RCC 7860 (cell line): Measurements from ENCODE around the gene RD3L.
"Not testable (repeated sequence)": the region's sequence is repeated elsewhere in the genome, so short reads cannot be mapped to it uniquely, and the experiment has no call there.

ENCODE experiments used
- DNase-seq: peaks from one replicate; pipeline ENCODE4 v3.0.0-alpha.2; 2015; ENCODE audit warnings: low spot score
- FAIRE-seq: peaks from 2 replicates; lab custom pipeline; 2012; peaks lifted over from hg19 to GRCh38; lab: Jason Lieb, UNC

Gene RD3L

DNA sequence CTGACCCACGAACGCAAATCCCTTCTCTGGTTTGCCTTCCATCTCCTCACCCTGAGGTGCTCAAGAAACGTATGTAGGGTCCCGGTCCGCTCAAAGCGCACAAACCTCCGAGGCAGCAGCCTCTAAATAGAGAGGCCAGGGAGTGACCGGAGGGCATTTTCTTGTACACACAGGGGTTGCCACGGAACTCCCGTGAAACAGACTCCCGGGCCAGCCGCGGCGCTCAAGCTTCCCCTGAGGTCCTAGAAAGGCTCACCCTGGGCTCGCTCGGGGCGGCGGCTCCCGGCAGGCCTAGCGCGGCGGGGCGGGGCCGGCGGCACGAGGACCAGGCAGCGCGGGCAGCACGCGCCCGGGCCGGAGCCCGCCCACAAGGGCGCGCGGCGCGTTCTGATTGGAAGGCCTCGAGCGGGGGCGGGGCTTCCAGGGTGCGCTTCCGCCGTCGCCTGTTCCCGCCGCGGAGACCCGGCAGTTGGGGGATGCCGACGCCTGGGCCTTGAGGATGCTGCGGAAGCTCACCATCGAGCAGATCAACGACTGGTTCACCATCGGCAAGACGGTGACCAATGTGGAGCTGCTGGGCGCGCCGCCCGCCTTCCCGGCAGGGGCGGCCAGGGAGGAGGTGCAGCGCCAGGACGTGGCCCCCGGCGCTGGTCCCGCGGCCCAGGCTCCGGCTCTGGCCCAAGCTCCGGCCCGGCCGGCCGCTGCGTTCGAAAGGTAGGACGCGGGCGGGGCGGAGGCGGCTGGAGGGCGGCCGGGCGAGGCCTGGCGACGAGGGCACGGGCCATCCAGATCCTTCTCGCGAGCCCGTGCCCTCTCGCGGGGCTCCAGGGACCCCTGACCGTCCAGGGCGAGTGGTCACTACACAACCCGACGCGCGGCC, 14.1 kb downstream of the RD3L start, which contains the start of gene TDRD9:
Gene TDRD9, plus strand, starts transcription at position 446 of the 880 bp plus-strand sequence. Its CDS starts 54 bp downstream, at position 500.
- FAIRE-seq (no peak), DNase-seq (no peak)

DNA sequence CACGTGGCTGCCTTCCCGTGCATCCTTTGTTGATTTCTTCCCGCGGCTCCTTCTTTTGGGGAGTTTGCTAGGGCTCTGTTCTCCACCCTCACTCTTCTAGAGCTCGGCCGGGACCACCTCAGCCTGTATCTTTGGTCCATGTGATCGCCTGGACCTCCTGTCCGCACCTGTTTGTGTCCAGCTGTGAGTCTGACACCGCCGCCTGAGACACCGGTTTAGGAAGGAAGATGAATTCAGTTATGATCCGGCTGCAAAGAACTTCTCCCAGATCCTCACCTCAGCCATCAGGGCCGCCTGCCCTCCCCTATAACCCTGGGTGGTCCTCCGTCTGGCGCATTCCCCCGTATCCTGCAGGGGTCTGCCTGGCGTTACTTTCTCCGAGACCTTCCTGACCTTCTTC, 14.8 kb downstream of the RD3L start:
- DNase-seq (no peak), FAIRE-seq (no peak)

DNA sequence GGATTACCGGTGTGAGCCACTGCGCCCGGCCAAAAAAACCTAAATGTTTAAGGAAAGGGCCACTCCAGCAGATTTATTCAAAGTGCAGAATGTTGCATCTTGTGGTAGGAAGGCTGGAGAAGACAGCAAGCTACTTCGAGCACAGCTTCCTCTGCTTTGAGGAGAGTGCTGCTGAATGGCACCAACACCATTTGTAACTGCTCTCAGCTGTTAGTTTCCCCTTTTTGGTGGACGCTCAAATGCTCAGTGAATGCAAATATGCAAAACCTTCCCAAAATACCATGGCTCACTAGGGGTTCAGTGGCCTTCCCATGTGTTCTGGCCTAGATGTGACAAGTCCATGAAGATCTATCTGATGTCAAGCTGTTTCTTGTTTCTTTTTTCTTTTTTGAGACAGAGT, 17.0 kb downstream of the RD3L start:
- DNase-seq (no peak), FAIRE-seq (no peak)

DNA sequence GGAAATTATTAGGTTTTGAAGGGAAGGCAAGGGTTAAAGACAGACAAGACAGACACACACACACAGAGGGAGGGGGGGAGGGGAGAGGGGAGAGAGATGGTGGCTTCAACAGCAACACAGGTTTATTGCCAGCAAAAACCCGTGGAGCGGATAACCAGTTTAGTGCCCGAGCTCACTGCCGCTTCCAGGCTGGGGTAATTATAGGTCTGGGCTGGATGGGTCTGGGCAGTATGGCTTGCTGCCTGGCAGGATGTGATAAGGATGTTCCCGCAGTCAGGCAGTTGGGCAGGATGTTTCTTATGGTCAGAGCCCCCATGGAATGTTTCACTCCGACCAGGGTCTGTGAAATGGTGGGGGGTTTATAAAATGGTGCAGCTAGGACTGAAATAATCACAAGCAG, 18.5 kb downstream of the RD3L start:
- DNase-seq = no peak

DNA sequence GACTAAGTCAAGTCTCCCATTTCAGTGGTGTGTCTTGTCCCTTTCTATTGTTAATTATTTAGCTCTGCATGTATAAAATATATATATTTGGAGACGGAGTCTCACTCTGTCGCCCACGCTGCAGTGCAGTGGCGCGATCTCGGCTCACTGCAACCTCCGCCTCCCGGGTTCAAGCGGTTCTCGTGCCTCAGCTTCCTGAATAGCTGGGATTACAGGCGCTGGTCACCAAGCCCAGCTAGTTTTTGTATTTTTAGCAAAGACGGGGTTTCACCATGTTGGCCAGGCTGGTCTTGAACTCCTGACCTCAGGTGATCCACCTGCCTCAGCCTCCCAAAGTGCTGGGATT, 20.5 kb downstream of the RD3L start:
- not testable (repeated sequence) for FAIRE-seq

More for the DNA sequence above, 18.5 kb downstream of the RD3L start:
- no peak for FAIRE-seq

DNA sequence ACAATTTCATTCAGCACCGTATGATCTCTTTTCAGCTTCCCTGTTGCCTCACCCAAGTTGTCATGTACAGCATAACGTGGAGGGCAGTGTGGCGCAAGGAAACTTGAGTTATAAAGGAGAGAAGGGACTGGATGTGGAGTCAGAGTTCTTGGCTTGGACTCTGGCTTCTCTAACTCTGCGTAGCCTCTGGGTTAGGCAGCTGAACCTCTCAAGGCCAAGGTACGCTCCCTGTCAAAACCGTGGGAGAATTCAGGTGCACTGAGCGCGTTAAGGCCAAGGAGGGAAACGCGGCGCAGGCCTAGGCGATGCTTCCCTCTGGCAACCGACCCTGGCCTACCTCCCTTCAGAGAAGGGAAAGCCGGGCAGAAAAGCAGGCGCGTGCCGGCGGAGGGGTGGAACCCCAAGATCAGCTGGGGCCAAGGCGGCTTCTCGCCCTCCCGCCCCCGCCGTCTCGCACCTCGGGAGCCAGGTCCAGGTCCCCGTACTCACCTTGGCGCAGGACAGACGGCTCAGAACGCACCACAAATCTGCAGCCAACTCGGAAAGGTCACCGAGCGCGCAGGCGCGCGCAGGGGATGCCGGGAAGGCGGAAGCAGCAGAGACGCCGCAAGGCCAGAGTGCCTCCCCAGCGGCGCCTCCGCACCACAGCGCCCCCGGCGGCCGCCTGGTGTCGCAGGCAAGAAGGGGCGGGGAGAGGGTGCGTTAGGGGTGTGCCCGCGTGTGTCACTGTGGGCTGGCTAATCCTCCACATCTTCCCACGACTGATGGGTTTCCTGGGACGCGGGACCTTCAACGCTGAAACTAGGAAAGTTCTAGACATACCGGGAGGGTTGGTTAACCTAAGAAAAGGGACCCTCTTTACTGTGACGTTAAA, 21.1 kb downstream of the RD3L start:
- FAIRE-seq (no peak), DNase-seq (peak; percentile 65)

More for the DNA sequence above, 20.5 kb downstream of the RD3L start:
- not testable (repeated sequence) for DNase-seq

DNA sequence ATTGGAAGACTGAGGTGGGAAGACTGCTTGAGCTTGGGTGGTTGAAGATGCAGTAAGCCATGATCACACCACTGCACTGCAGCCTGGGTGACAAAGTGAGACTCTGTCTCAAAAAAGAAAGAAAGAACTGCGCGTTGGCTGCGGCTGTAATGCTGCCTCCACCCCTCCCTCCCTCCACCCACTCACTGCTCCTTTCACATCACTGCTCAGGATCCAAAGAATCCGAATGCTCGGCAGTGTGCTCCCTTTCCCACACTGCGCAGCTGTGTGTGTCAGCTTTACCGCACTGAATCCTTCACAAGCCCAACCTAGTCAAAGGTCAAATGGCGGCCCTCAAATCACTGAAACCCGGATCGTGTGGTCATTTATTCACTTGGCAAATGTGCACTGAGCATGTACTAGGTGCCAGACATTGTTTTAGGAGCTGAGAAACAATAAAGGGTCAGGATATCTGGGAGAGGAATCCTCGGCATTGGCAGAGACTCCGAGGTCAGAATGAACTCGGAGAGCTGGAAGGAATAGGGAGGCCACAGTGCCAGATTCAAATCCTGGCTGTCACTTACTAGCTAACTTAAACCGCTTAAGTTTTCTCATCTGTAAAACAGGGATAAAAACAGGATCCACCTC, 25.6 kb downstream of the RD3L start:
- FAIRE-seq (no peak), DNase-seq (no peak)

DNA sequence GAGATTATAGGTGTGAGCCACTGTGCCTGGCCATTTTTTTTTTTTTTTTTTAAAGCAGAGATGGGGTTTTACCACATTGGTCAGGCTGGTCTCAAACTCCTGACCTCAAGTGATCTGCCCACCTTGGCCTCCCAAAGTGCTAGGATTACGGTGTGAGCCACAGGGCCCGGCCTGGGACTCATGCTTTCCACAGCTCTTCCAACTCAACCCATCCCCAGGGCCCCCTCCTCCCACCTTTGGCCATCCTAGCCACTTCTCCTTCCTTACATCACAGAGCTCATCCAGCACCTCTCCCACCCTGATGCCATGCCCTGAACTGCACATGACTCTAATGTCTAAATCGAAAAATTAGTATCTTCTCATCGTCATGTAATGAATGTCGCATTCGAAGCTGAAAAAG, 26.7 kb downstream of the RD3L start:
- DNase-seq (no peak), FAIRE-seq (no peak)

DNA sequence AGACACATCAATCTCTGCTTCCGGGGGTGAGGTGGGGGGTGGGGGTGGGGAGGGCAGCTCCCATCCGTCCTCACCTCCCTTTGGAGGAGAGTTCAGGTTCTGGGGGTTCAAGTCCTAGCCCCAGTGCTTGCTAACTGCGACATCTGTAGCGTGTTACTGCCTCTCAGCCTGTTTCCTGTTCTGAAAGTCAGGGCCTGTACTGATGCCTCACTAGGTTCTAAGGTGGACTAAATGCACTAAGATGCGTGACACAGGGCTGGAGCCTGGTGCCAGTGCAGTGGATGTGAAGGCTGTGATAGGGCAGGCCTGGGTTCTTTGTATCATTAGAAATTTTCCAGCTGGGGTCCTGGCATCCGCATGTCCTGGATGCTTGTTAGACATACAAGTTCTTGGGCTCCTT, 31.3 kb downstream of the RD3L start:
- FAIRE-seq (no peak), DNase-seq (no peak)

DNA sequence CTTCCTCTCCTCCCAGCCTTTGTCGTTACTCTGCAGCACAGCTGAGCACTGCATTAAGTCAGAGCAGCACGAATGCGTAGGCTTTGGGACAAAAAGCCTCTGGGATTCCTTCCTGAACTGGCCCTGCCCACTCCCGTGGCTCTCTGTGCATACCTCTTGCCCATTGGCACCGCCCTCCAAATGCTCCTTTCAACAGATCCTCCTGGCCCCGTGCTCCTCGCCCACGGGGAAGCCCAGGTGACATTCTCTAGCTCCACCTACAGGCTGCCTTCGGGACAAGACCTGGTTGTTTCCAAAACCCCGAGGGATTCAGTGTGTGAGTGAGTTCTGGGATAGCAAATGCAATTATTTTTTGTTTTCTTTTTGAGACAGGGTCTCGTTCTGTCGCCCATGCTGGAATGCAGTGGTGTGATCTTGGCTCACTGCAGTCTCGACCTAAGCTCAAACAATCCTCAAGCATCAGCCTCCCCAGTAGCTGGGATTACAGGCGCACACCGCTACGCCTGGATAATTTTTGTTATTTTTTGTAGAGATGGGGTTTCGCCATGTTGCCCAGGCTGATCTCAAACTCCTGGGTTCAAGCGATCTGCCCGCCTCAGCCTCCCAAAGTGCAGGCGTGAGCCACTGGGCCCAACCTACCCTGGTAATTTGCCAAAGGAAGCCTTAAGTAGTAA, 31.9 kb downstream of the RD3L start:
- FAIRE-seq = peak; percentile 12
- DNase-seq = peak; percentile 64

DNA sequence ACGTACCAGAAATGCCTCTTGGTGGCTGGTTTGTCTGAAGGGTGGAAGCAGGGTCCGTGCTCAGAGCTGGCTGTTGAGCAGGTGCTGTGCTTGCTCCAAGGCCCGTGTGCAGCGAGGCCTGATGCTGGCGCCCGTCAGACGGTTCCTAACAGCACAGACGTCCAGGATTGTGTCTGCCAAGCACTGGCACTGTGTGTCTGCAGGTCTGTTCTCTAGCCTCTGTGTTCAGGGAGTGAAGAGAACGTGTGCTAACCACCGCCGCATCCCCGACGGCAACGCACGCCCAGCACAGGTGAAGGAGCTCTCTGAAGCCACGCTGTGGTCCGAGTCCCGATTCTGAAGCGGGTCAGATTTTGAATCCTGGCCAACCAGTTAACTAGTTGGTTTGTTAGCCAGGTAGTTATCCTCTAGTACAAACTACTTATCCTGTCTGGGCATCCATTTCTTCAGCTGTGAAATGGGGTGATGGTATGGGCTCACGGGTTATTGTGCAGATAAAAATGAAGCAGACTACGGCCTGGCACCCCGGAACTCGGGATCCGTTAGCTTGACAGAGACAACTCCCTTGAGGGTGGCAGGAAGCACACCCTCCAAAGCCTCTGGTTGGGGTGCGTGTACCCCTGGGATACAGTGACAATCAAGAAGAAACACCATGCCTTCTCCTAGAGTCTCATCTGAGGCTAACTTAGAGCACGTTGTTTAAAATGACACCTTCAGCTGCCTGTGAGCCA, 32.6 kb downstream of the RD3L start:
- no peak for FAIRE-seq
- DNase-seq = no peak

DNA sequence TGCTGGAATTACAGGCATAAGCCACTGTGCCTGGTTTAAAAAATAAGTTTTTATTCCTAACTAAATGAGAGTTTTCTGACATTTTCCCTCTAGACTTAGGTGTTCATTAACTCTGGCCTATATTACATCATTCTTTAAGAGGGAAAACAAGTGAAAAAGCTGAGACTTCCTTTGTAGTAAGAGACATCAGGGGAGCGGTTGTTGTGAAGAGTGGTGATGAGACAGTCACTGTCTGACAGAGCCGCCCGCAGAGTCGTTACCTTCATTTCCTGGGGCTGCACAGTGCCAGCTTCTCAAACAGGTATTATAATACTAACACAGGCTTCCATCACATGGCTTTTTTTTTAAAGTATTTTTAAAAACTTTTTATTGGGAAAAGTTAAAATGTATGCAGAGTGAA, 33.7 kb downstream of the RD3L start:
- FAIRE-seq (no peak), DNase-seq (no peak)

DNA sequence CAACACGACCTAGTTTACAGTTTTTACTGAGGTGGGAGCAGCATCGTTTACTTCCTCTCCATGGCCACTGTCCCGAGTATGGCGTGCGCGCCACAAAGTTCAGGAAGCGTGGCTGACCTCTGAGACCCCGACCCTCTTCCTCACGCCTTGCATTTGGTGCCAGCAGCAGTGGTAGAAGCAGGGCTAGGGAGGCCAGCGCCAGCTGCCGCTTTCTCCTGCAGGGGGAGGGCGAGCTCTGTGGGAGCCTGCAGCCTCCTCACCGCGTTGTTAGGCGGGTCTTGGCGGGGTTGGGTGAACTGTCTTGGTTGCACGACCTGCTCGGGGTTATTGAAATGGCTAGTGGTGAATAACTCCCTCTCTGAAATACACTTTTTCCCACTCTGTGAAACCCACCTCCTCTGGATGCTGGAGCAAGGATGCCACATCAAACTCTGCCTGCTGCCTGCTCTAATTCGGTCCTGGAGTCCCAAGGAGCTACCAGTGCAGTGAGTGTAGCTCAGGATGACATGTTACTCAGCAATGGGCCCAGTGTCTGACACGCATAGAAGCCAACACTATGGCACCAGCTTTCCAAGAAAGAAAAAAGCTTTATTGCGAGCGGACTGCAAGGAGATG, 36.4 kb downstream of the RD3L start:
- no peak for DNase-seq
- no peak for FAIRE-seq

DNA sequence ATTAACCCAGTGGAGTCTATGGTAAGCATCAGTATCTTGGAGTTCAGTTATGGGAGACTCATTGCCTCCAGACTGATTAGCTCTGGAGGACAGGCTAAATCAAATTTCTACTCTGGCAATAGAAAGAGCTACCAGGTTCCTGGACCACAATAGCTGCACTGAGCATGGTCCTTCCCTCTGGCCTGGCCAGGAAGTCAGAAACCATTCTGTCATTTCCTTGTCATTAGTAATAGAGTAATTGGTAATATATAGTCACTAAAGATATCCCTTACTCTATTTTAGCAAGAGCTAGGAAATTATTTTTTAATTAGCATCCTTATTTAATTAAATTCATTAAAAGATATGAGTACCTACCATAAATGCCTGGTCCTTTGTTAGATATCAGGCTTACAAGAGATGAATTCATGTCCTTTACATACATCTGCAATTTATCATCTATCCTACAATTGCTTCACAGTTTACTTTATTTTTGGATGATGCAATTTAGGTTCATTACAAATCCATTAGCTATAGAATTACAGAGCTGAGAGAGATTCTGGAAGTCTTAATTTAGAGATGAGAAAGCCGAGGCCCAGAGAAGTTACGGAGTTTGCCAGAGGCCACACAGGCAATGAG, 37.7 kb downstream of the RD3L start:
- FAIRE-seq (no peak), DNase-seq (no peak)

DNA sequence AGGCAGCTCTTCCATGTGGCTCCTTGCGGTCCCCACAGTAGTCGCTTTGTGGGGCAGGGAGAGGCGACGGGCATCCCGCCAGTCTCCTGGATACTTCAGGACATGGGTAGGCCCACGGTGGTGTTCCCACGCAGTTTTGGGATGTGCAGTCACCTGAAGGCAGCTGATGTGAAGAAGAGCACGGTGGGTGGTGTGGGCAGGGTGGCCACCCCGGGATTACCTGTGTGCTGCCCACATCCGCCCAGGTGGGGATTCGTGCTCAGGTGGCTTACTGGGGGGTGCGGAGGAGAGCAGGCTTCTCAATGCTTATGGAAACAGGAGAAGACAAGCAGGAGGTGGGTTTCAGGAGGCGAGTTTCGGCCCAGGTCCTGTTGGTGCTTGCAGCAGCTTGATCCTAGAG, 42.5 kb downstream of the RD3L start:
- no peak for FAIRE-seq

DNA sequence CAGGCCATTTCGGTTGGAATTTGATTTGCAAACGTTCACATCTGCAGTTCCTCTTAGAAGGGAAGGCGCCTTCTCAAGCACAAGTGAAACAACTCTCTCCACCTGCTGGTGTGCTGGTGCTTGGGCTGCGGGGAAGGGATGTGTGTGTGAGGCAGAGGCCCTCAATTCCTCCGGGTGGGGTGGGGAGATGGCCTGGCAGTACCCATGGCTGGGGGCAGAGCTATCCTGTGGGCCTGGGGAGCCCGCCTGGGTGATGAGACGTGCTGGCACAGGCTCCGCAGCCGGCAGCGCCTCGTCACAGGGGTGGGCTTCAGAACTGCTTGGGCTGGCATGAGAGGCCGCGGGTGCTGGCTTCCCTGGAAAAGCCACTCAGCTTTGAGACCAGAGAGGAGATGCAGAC, 43.0 kb downstream of the RD3L start:
- no peak for FAIRE-seq

More for the DNA sequence above, 42.5 kb downstream of the RD3L start:
- DNase-seq = no peak

DNA sequence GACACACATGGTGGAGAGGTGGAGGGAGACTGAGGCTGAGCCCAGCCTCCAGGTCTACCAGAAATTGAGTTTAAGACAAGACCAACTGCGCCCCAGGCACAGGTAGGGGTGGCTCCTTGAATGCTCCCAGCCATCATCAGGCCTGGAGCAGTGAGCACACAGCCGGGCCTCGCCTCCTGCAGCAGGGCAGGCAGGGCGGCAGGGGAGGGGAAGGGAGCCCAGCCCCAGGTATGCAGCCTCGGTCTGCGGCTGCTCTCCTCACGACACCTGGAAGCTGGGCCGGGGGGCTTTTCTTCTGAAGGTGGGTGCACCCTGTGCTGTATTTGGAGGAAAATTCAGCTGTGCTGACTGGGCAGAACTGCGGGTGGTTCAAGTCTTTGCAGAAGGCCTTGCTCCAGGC, 43.6 kb downstream of the RD3L start:
- DNase-seq (no peak), FAIRE-seq (no peak)

More for the DNA sequence above, 43.0 kb downstream of the RD3L start:
- DNase-seq = no peak

DNA sequence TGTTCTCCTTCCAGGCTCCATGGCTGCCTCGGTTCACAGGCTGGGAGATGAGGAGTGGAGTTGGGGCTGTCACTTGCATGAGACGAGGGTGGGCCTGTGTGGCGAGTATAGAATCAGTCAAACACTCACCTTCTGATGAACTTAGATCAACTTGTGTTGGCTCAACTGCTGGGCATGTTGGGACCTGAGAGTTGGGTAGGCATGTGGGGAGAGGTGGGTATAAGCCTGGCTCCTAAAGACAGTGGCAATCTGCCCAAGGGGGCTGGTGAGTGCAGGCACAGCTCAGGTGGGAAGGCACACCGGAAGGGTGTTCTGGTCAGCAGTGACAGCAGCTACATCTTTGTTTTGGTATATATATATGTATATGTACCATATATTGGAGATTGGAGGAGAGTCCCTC, 44.1 kb downstream of the RD3L start:
- no peak for DNase-seq
- FAIRE-seq = no peak
